GM10266 (cell line): ENCODE measurements around the gene SNX13.

Experiments used
- DNase-seq: peaks from one replicate; pipeline ENCODE4 v3.0.0; 2012; ENCODE audit errors: extremely low spot score
- TF ChIP-seq, protein P1 (sequence below): IDR thresholded peaks from 2 replicates; pipeline ENCODE4 v1.5.1; 2012; ENCODE audit warnings: mild to moderate bottlenecking, low read depth; ENCODE audit not compliant: control insufficient read depth, insufficient read depth; ENCODE audit errors: missing control alignments

Gene SNX13

DNA sequence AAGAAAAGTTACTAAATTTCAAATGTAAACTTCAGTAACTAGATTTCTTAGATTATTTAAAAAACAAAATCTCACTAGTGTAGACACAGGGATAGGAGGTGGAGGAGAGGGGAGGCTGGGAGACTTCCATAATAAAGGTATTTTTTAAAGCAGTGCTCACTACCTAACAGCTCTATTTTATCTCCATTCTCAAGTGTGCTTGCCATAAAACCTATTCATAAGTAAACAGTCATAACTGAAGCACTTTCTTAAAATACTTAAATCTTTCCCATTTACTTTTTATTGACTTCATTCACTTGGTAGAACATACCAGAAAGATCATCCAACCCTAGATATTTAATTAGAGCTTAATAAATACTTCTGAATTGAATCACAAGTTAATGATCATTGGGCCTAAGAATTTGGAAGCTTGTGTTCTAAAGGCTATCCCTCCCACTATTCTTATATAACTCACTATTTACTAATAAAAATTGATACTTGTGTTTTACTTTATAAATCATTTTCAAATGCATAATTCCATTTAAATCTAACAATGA is 107.4 kb downstream of the SNX13 start:
- TF ChIP-seq, protein P1, sequence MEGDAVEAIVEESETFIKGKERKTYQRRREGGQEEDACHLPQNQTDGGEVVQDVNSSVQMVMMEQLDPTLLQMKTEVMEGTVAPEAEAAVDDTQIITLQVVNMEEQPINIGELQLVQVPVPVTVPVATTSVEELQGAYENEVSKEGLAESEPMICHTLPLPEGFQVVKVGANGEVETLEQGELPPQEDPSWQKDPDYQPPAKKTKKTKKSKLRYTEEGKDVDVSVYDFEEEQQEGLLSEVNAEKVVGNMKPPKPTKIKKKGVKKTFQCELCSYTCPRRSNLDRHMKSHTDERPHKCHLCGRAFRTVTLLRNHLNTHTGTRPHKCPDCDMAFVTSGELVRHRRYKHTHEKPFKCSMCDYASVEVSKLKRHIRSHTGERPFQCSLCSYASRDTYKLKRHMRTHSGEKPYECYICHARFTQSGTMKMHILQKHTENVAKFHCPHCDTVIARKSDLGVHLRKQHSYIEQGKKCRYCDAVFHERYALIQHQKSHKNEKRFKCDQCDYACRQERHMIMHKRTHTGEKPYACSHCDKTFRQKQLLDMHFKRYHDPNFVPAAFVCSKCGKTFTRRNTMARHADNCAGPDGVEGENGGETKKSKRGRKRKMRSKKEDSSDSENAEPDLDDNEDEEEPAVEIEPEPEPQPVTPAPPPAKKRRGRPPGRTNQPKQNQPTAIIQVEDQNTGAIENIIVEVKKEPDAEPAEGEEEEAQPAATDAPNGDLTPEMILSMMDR, result no peak
- DNase-seq, result no peak

DNA sequence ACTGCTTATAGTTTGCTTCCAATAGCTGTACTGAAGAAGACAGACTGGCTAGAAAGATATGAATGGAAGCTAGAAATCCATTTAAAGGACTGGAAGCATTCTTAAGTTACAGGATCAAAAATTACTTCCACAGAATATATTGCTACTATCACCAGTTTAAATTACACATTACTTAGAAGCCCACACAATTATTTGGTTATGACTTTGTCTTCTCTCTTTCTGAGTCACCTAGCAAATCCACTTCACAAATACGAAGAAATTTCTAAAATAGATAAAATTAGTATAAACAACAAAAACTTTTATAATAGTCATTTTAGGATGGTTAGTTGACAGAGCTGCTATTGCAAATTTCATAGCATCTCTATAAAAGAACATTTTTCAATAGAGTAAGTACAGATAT is 108.1 kb downstream of the SNX13 start:
- TF ChIP-seq, protein P1, result no peak
- DNase-seq, result no peak

DNA sequence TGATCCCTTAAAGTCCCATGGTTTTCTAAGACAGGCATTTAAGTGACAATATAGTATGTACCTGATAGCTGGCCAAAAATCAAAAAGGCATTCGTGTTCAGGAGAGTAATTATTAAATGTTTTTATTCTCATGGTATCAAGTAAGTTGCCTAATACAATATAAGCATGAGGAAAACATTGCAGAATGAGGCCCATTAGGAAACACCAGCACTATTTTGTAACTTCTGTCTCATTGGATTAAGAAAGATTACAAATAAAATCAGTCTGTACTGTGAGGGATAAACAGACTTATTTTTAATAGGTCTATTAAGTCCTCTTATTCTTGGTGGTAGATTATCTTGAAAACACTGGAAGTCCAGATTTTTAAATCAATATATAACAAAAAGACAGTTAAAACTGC is 110.1 kb downstream of the SNX13 start:
- no peak for DNase-seq
- TF ChIP-seq, protein P1, result no peak

DNA sequence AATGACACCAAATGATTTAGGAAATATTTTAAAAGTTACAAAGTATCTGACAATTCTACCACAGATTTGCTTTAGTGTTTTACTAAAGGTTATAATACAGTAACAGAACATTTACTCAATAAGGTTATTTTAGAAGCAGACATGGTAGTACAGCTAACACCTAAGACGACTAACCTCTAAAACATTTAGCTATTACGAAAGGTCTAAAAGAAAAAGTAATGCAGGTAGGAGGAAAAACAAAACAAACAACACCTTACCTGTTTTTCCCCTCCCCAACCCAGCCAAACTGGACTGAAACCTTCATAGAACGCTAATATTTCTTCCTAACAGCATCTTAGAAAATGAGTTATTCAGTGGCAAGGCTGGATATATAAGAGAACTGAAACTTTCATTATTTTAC is 111.3 kb downstream of the SNX13 start:
- TF ChIP-seq, protein P1, result no peak
- no peak for DNase-seq

DNA sequence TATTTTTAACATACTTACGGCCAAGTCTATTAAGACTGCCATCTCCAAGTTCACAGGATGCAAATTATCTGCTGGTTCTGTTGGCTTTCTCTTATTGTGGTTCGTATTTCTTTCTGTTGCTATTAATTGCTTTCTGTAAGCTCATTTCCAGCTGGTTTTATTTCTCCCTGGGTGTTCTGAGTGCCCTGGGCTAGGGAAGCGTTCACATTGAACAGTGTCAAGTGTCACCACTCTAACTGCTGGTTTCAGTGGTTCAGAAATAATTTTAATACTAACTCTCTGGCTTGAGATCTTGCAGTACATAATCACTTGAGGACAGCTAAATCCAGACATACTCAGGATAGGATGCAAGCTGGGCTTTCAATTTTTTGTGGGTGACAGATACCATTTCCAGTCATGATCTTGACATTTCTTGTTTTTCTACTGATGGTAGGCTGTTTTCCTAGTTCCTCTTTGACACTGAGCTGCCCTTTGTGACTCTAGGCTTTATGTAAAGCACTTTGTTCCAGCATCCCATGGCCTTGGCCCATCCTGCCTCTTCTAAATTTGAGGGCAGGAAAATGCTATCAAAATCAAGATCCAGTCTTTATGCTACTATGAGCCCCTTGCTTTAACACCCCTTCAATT is 117.6 kb downstream of the SNX13 start:
- DNase-seq, result no peak
- TF ChIP-seq, protein P1, result no peak

DNA sequence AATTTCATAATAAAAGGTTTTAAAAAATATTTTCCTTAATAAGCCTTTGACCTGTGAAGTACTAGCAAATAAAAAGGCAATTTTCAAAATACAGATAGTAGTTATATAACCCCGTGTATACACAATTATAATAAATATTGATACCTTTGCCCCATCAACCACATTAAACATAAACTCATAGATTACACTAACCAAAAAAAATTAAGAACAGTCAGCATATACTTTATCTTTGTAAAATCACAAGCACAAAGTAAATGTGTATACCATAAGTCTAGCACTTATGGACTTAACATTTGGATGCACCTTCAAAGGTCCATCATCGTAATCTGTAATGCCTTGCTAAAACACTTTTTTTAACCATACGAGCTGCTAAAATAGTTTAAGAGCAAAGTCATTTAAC is 123.4 kb downstream of the SNX13 start:
- no peak for DNase-seq
- TF ChIP-seq, protein P1, result no peak

DNA sequence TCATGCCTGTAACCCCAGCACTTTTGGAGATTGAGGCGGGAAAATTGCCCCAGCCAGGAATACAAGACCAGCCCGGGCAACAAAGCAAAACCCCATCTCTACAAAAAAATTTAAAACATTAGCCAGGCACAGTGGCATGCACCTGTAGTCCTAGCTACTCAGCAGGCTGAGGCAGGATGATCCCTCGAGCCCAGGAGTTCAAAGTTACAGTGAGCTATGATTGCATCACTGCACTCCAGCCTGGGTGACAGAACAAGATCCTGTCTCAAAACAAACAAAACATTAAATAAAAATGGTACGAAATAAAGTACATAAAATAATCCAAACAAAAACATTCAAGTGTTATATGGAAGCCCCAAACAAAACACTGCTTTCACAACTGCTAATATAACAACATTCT is 125.0 kb downstream of the SNX13 start:
- TF ChIP-seq, protein P1, result no peak
- no peak for DNase-seq
